RPMI8226 (cell line): ENCODE measurements around the gene PRADC1.
"Not testable (repeated sequence)": the region's sequence is repeated elsewhere in the genome, so short reads cannot be mapped to it uniquely, and the experiment has no call there.

Experiments used
- DNase-seq: peaks from one replicate; pipeline ENCODE4 v3.0.0-alpha.2; 2015

Gene PRADC1

DNA sequence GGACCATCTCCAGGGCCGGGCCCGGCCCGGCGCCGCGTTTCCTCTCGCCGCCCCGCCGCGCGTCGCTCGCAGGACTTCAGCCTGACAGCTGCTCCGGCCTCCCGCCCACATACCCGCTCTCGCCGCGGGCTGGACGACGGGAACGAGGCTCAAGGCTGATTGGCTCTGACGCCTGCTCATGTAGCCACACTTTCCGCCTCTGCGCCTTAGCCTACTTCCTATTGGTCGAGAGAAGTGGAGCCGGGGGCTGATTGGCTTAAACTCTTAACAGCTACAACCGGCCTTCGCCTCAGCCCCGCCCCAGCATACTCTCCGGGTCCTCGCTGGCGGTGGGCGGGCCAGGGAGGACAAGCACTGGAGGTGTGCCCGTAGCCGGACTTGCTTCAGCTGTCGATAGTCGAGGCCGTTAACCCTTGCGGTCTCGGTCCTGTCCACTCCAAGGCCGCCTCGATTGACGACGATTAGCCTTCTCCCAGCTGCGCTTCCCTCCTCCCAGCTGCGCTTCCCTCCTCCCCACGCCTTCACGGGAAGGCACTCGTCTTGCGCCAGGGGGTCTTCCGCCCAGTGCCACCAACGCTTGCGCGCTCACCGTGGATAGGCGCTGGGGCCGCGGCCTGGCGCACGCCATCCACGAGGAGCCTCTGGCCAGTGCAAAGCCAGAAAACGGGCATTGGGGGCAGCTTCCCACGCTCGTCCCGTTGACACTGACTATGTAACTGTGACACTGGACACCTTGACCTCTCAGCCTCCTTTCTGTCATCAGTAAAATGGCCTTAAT, at the start of gene PRADC1:
TSS of gene PRADC1 (minus strand) at position 86 of the 778 bp plus-strand sequence. CDS start at position 7, 79 bp downstream.
- DNase-seq, result peak; percentile 99

GRCh38 chr2:73281244-73281643, 48.2 kb upstream of the PRADC1 start:
- DNase-seq, result no peak

GRCh38 chr2:73279852-73280251, 46.8 kb upstream of the PRADC1 start:
- no peak for DNase-seq

DNA sequence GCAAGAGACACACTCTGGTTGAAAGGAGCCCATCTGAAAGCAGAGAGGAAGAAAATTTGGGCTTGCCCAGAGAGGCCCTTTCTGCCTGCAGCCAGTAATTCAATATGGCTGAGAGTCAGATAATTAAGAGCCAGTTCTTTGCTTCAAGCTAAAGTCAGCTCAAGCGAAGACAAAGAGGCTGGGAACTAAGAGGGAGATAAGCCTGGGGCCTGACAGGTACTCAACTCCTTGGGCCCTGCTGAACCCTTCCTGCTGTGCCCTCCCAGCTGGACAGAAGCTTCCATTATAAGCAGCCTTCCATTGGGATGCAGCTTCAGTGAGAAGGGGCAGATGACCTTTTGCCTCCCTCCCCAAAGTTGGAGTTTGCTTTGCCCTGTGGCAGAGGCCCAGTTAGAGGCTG, 39.2 kb upstream of the PRADC1 start:
- no peak for DNase-seq

GRCh38 chr2:73269686-73270465, 36.8 kb upstream of the PRADC1 start:
- no peak for DNase-seq

DNA sequence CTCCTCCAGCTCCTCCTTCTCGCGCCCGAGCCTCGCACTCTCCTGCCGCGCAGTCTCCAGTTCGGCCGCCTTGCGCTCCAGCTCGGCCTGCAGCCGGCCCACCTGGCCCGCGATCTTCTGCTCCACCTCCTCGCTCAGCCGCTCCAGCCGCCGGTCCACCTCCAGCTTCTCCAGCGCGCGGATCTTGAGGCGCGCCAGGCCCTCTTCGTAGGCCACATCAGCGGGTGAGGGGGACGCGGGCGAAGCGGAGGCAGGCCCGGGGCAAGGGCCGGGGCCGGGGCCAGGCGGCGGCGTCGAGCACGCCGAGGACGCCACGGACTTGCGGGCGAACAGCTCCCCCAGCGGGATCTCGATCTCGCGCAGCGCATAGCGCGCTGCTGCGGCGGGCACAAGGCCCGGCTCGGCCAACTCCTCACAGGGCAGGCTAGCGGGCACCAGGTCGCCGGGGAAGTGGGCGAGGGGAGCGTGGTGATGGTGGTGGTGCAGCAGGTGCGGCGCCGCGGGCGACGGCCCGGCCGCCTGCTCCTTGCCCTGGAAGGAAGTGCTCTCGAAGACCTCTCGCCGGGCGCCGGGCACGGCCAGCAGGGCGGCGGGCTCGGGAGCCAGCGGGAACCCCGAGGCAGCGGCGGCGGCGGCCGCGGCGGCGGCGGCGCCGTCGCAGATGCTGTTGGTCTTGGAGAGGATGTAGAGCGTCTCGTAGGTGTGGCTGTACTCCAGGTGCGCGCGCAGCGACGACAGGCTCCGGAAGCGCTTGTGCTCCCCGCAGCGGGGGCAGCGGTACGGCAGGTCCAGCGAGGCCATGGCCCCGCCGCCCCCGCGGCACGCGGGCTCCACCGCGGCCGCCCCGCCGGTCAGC, 36.0 kb upstream of the PRADC1 start:
- no peak for DNase-seq

DNA sequence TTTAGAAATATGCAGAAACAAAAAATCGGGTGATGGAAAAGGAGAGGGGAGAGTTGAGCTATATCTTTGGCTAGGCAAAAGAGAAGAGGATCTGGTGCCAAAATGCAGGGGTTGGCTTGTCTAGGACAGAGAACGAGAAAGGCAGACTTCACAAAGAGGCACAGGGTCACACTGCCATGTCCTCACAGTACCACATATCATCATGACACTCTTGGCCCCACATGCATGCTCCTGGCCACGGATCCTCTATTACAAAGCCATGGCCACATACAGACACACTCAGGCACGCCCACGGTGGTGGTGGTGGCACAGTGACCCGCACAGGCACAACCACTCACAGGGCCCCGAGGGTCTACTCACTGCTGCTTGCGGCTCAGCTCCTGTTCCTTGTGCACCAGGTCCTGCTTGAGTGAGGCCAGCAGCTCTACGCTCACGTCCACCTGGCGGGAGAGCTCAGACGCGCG, 35.4 kb upstream of the PRADC1 start:
- DNase-seq, result no peak

- no peak for DNase-seq
Observed at GRCh38 chr2:73267008-73267407, 34.0 kb upstream of the PRADC1 start.

DNA sequence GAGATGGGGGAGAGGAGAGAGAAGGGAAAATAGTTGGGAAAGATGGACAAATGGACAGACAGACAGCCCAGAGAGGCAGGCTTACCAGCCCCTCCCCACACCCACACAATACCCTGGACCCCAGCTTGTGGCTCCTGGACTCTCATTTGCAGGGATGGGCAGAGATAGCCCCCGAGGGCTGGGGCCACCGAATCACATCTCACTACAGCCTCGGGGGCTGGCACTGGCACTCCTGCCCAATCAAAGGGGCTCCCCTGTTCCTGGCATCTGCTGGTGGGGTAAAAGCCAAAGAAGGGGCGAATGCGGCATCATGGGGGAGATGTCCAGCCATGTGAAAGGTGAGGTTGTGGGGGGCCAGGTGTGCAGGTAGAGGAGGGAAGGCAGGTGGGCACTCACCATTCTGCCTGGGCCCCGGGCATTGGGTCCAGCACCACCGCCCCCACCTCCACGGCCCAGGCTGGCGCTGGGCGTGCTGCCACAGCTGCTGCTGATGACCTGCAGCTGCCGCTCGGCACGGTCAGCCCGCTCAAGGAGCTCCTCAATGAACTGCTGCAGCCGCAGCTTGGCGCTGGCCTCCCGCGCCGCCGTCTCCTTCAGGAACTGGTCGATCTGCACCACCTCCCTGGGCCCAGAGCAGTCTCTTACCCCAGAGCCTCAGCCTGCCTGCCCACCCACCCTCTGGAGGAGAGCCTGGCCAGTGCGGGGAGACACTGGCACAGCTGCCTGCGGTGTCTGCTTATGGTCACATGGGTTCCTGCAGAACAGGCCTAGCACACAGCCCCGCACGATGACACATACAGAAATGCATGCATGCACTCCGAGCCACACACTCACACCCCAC, 33.2 kb upstream of the PRADC1 start:
- no peak for DNase-seq

DNA sequence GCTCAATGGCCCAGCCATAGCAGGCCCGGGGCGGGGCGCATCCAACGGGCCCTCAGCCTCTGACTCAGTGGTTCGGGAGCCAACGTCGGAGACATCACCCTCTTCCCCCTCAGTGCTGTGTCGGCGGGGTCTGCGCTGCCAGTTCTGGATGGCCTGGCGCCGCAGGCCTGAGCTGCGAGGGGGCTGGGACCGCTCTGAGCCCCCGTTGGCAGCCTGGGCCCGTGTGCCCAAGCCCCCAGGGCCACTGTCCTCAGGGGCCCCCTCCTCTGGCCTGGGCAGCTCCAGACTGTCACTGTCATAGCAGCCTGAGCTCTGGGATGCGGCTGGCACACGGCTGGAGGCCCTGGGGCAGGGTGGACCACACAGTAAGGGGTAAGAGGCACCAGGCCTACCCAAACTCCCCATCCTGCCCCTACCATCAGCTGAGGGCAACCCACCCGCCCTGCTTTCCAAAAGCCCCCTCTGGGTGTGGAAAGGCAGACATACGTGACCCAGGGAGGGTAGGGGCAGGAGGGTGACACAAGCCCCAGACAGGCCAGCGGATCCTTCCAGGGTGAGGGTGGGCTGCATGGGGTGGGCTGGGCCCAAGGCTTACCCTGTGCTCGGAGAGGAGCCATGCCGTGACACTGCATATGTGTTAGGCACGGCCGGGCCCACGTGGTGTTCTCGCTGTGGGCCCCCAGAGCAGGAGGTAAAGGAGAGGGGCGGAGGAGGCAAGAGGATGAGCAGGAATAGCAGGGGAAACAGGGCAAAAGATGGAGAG, 32.4 kb upstream of the PRADC1 start:
- DNase-seq, result no peak

DNA sequence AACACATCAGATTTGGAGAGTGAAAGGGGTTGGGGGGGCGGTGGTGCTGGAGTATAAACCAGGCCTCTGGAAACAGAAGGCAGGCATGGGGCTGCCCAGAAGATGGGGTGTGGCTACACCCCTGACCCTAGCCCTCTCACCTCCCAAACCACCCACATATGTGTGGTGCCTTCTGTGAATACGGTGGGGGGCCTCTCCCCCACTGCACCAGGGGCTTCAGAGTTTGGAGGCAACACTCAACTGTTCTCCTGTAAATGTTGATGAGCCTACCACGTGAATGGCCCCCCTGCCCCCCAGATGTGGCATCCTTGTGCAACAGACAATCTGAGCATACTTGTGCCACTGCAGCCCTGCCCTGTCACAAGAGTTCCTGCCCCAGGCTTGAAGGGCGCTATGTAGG, 31.7 kb upstream of the PRADC1 start:
- DNase-seq, result no peak

DNA sequence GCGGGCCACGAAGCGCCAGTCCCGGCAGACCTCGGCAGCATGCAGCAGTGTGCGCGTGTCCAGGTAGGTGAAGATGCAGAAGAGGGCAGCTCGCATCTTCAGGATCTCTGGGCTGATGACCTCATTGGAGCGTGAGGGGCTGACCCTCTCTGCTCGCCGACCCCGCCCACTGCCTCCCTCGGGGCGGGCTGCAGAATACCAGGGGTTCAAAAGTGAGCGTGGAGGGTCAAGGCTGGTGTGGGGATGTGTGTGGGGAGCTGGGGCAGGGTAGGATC, 31.2 kb upstream of the PRADC1 start:
- DNase-seq, result no peak

- DNase-seq, result no peak
Observed at GRCh38 chr2:73263540-73264331, 30.7 kb upstream of the PRADC1 start.

DNA sequence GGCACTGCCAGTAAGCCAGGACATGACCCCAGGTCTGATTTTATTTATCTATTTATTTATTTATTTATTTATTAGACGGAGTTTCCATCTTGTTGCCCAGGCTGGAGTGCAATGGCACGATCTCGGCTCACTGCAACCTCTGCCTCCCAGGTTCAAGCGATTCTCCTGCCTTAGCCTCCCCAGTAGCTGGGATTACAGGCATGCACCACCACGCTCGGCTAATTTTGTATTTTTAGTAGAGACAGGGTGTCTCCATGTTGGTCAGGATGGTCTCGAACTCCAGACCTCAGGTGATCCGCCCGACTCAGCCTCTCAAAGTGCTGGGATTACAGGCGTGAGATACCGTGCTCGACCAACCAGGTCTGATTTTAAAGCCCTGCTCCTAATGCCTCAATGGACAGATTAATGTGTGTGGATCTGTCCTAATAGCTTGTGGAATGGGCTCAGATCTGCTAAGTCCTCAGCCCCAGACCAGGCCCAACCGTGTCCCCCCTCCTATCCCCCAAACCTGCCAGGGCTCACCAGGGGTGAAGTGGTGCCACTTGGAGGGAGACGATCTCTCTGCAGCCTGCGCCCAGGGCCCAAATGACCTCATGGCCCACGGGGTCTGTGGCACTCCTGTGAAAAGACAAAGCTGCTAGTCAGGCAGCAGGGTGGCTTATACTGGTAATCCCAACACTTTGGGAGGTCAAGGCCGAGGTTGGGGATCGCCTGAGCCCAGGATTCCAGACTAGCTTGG, 29.8 kb upstream of the PRADC1 start:
- not testable (repeated sequence) for DNase-seq

DNA sequence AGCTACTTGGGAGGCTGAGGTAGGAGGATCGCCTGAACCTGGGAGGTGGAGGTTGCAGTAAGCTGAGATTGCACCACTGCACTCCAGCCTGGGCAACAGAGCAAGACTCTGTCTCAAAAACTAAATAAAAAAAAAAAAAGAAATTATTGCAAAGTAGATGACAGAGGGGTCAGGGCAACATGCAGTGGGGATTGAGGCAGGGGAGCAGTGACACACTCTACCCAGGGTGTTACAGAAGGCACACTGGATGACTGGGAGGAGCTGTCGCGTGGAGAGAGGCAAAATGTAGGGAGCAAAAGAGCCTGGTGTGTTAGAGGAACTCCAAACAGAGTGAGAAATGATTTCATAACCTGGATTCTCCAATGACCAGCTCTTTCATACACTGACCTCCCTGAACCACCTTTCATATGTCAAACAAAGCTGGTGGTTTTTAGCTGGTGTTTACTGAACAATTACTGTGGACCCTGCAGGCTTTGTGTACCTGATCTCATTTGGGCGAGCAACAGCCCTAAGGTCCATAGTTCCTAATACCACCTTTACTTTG, 29.1 kb upstream of the PRADC1 start:
- no peak for DNase-seq

DNA sequence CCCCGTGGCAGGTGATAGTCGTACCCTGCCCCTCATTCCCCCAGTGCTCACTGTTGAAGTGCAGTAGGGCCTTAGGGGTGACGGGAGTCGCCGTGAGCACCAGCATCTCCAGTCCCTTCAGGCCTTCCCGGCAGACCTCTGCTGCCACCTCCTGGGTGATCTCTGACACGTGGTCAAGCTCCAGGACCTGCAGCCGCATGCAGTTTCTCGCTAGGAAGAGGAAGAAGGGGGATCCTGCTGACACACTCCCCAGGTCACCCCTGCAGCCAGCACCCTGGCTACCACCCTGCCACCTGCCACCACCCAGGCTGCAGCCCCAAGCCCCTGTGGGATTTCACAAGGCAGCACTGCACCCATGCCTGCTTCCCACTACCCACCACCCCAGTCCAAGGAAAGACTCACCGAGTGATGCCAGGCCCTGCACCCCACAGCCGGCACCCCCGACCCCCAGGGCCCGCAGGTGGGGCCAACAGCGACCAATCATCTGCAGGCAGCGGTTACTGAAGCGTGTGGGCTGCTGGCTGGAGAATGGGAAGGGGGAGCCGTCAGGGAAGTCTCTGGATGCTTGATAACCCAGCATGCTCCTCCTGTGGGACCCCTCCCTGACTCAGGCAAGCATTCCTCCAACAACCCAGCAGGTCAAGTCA, 27.4 kb upstream of the PRADC1 start:
- DNase-seq, result peak; percentile 35

GRCh38 chr2:73259704-73260337, 26.8 kb upstream of the PRADC1 start:
- DNase-seq, result no peak

- no peak for DNase-seq
Observed at GRCh38 chr2:73259276-73259675, 26.2 kb upstream of the PRADC1 start.

GRCh38 chr2:73258913-73259215, 25.8 kb upstream of the PRADC1 start:
- DNase-seq, result no peak
